ENCODE data around the gene PYGB.

PYGB gene

GRCh38 chr20:25297141-25297905 is 49.4 kb downstream of the PYGB start:
- Histone ChIP-seq H3K27ac (peak overlapping the region in 5 of 11 experiments; percentile 32 to 72 (median 49); a peak in 10 of 22 replicates), H3K36me3 (peaks cover 31 to 88% (median 65%) of the 10 kb centered on the region in 11 experiments), H3K4me2 (peak overlapping the region in 4 of 11 experiments; percentile 15 to 86 (median 62); a peak in 7 of 22 replicates)

GRCh38 chr20:25299806-25300205 is 51.9 kb downstream of the PYGB start:
- Histone ChIP-seq H3K27me3 (no peaks in the 10 kb centered on the region), H4K20me1 (peaks cover 0 to 50% (median 8%) of the 10 kb centered on the region in 11 experiments; a peak in 13 of 22 replicates), H3K4me2 (no peak overlapping the region), H3K36me3 (peaks cover 41 to 99% (median 76%) of the 10 kb centered on the region in 11 experiments), H3K4me1 (peaks cover 0 to 51% (median 7%) of the 10 kb centered on the region in 10 experiments; a peak in 10 of 20 replicates), H3K4me3 (no peak overlapping the region), H3K9ac (no peak overlapping the region), H3K27ac (no peak overlapping the region), H3K9me3 (replicated peaks in 1 of 11) (no peaks in the 10 kb centered on the region)
- no peak for TF ChIP-seq Cebpa-rat (IDR thresholded peaks at IDR 0.05)

More at GRCh38 chr20:25297141-25297905, 49.4 kb downstream of the PYGB start:
- Histone ChIP-seq H3K9me3 (replicated peaks in 1 of 11) (no peaks in the 10 kb centered on the region), H4K20me1 (peaks cover 0 to 62% (median 9%) of the 10 kb centered on the region in 11 experiments; a peak in 13 of 22 replicates), H3K9ac (peak overlapping the region in 5 of 11 experiments; percentile 9 to 69 (median 51); a peak in 8 of 22 replicates), H3K4me3 (no peak overlapping the region), H3K4me1 (peaks cover 0 to 57% (median 7%) of the 10 kb centered on the region in 10 experiments; a peak in 10 of 20 replicates), H3K27me3 (no peaks in the 10 kb centered on the region)
- TF ChIP-seq Cebpa-rat (IDR thresholded peaks at IDR 0.05): no peak

GRCh38 chr20:25300496-25301170 is 52.7 kb downstream of the PYGB start:
- Histone ChIP-seq H3K27ac (no peak overlapping the region), H3K4me3 (no peak overlapping the region), H3K36me3 (peaks cover 49 to 96% (median 71%) of the 10 kb centered on the region in 11 experiments), H3K9me3 (replicated peaks in 1 of 11) (no peaks in the 10 kb centered on the region), H3K4me1 (peaks cover 0 to 49% (median 7%) of the 10 kb centered on the region in 10 experiments; a peak in 10 of 20 replicates), H4K20me1 (peaks cover 0 to 42% (median 3%) of the 10 kb centered on the region in 11 experiments; a peak in 10 of 22 replicates), H3K9ac (no peak overlapping the region), H3K27me3 (no peaks in the 10 kb centered on the region), H3K4me2 (no peak overlapping the region; a peak in 1 of 22 replicates)
- TF ChIP-seq Cebpa-rat (IDR thresholded peaks at IDR 0.05): no peak

GRCh38 chr20:25301357-25301920 is 53.6 kb downstream of the PYGB start:
- H4K20me1 ChIP-seq: peaks cover 0 to 34% (median 3%) of the 10 kb centered on the region in 11 experiments; a peak in 10 of 22 replicates
- no peaks in the 10 kb centered on the region for H3K9me3 ChIP-seq (replicated peaks in 1 of 11)
- H3K9ac ChIP-seq: no peak overlapping the region; a peak in 1 of 22 replicates
- H3K27me3 ChIP-seq: no peaks in the 10 kb centered on the region
- TF ChIP-seq Cebpa-rat (IDR thresholded peaks at IDR 0.05): no peak
- H3K36me3 ChIP-seq: peaks cover 48 to 96% (median 68%) of the 10 kb centered on the region in 11 experiments
- H3K4me2 ChIP-seq: no peak overlapping the region; a peak in 1 of 22 replicates
- no peak overlapping the region for H3K27ac ChIP-seq
- no peak overlapping the region for H3K4me3 ChIP-seq
- peaks cover 0 to 44% (median 7%) of the 10 kb centered on the region in 10 experiments; a peak in 10 of 20 replicates for H3K4me1 ChIP-seq

- H3K9me3 ChIP-seq (replicated peaks in 1 of 11): no peaks in the 10 kb centered on the region
- no peak overlapping the region for H3K4me3 ChIP-seq
- peaks cover 0 to 41% (median 4%) of the 10 kb centered on the region in 10 experiments; a peak in 14 of 20 replicates for H3K4me1 ChIP-seq
- no peaks in the 10 kb centered on the region for H3K27me3 ChIP-seq
- H4K20me1 ChIP-seq: peaks cover 0 to 22% (median under 1%) of the 10 kb centered on the region in 11 experiments; a peak in 8 of 22 replicates
- TF ChIP-seq Cebpa-rat (IDR thresholded peaks at IDR 0.05): no peak
- no peak overlapping the region for H3K9ac ChIP-seq
- no peak overlapping the region for H3K4me2 ChIP-seq
- peaks cover 48 to 96% (median 74%) of the 10 kb centered on the region in 11 experiments; a peak in 21 of 22 replicates for H3K36me3 ChIP-seq
- H3K27ac ChIP-seq: 0 out of 22 replicates have a peak overlapping the region, but pooled peaks of 1 of the 11 experiments have one; percentile 16
Observed at GRCh38 chr20:25302596-25302995, 54.7 kb downstream of the PYGB start.

GRCh38 chr20:25303292-25304024 is 55.6 kb downstream of the PYGB start:
- Histone ChIP-seq H3K36me3 (peaks cover 43 to 96% (median 74%) of the 10 kb centered on the region in 11 experiments; a peak in 21 of 22 replicates), H3K27me3 (no peaks in the 10 kb centered on the region), H3K4me3 (no peak overlapping the region), H4K20me1 (peaks cover 0 to 24% (median 2%) of the 10 kb centered on the region in 11 experiments; a peak in 6 of 22 replicates), H3K4me1 (peaks cover 7 to 43% (median 12%) of the 10 kb centered on the region in 10 experiments), H3K9ac (no peak overlapping the region), H3K9me3 (replicated peaks in 1 of 11) (no peaks in the 10 kb centered on the region), H3K4me2 (no peak overlapping the region), H3K27ac (no peak overlapping the region)
- no peak for TF ChIP-seq Cebpa-rat (IDR thresholded peaks at IDR 0.05)

GRCh38 chr20:25304025-25304549 is 56.2 kb downstream of the PYGB start:
- Histone ChIP-seq H3K9me3 (replicated peaks in 1 of 11) (no peaks in the 10 kb centered on the region), H3K4me1 (peaks cover 13 to 49% (median 18%) of the 10 kb centered on the region in 10 experiments), H3K36me3 (peaks cover 37 to 89% (median 67%) of the 10 kb centered on the region in 11 experiments; a peak in 21 of 22 replicates), H3K4me3 (no peak overlapping the region), H4K20me1 (peaks cover 0 to 23% (median 4%) of the 10 kb centered on the region in 11 experiments; a peak in 7 of 22 replicates), H3K27ac (0 out of 22 replicates have a peak overlapping the region, but pooled peaks of 1 of the 11 experiments have one; percentile 14), H3K4me2 (no peak overlapping the region), H3K27me3 (no peaks in the 10 kb centered on the region), H3K9ac (no peak overlapping the region; a peak in 1 of 22 replicates)
- TF ChIP-seq Cebpa-rat (IDR thresholded peaks at IDR 0.05): no peak
